Measurements from ENCODE around the gene SLCO1C1.
"Not testable (repeated sequence)": the region's sequence is repeated elsewhere in the genome, so short reads cannot be mapped to it uniquely, and the experiment has no call there.

Gene SLCO1C1

DNA sequence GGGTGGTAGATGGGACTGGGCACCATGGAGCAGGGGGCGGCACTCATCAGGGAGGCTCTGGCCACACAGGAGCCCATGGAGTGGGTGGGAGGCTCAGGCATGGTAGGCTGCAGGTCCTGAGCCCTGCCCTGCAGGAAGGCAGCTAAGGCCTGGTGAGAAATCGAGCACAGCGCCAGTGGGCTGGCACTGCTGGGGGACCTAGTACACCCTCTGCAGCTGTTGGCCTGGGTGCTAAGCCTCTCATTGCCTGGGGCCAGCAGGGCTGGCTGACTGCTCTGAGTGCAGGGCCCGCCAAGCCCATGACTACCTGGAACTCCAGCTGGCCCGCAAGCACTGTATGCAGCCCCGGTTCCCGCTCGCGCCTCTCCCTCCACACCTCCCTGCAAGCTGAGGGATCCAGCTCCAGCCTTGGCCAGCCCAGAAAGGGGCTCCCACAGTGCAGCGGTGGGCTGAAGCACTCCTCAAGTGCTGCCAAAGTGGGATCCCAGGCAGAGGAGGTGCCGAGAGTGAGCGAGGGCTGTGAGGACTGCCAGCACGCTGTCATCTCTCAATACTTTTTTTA, 88.7 kb downstream of the SLCO1C1 start:
- not testable (repeated sequence) for H3K4me3 ChIP-seq (ENCODE audit: low read depth, low read length); DNase-seq (ENCODE audit: low read depth)

DNA sequence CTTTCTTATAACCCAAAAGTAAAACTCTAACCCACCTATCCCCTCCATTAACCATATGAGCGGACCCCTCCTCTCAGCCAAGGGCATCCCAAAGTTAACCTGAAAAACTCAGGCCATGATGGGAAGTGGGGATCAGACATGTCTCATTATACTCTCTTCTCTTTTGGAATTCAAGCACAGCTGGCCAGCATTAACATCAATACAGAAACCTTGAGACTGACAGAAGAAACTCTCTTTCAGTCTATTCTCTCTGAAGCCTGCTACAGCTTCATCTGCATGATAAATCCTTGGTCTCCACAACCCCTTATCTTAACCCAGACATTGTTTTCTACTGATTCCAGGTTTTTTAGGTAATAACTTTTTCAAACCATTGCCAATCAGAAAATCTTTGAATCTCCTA, 97.8 kb downstream of the SLCO1C1 start:
- no peak for DNase-seq (ENCODE audit: low read depth)
- H3K4me3 ChIP-seq (ENCODE audit: low read depth, low read length) = no peak overlapping the region

DNA sequence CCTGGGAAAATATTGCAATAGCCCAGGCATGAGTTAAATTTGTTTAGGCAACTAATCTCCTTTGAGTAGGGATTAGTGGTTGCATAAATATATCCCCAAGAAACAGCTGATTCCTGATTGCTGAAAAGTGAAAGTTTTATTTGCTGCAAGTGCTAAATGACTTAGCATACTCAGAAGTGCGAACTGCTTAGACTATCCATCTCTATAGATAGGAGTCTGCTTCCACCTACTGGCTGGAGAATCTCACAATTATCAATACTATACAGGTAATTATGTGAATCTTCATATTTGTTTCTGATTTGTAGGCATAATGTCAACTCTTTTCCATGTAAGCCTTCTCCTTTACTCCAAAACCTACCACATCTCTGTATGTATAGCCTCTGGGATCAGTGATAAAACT, 103.4 kb downstream of the SLCO1C1 start:
- no peak for DNase-seq (ENCODE audit: low read depth)
- H3K4me3 ChIP-seq (ENCODE audit: low read depth, low read length) = no peak overlapping the region

DNA sequence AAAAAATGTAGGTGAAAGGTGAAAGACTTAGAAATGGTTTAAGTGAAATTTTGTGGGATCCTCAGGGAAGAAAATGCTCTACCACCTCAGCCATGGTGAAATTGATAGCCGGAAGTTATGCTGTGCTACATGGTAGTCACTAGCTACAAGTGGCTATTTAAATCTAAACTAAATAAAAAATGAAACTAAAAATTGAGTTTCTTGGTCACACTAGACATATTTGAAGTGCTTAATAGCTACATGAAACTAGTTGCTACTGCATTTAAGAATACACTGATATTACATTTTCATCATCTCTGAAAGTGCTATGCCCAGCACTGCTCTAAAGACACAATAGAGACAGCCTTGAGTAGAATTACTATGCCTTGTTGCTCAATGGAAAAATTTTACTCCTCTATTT, 105.0 kb downstream of the SLCO1C1 start:
- H3K4me3 ChIP-seq (ENCODE audit: low read depth, low read length) = no peak overlapping the region
- no peak for DNase-seq (ENCODE audit: low read depth)

DNA sequence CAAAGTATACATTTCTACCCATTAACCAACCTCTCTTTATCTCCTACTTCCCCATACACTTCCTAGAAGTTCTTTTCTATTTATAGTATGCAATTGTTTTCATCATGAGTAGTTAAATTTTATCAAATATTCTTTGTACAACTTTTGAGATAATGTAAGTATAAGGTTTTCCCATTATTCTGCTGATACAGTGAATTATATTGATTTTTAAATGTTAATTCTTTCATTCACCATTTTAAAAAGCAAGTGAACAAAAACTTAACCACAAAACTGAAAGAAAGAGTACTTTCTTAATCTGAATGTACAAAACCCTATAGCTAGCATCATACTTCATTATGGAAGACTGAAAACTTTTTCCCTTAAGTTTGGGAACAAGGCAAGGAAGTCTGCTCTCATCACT, 105.9 kb downstream of the SLCO1C1 start:
- H3K4me3 ChIP-seq (ENCODE audit: low read depth, low read length) = no peak overlapping the region
- DNase-seq (ENCODE audit: low read depth) = no peak
